ENCODE measurements around the gene UNC5B.

Gene UNC5B

DNA sequence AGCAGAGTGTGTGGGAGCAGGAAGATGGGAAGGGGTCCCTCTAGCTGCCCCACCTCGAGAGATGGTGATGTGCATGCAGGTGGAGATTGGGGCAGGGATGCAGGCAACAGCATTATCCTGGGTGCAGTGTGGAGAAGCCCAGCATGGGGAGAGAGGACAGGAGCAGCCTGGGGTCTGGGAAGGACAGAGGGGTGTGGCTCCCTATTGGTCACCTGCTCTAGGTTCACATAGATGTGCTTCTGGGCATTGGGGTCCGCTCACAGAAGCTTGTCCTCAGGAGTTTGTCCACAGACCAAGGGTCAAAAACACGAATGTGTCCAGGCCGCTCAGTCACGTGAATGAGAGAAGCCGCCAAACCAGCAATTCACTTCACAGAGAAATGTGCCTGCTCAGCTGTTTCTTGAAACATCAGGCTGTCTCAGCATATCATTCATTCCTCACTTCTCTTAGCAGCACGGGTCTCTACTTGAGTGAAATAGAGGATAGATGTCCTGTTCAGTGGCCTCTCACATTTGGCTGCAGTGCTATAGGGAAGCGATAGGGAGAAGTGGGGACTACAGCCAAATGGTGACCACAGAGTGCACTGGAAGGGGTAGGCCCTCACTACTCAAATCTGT, 95.2 kb downstream of the UNC5B start:
- Mint-ChIP-seq H3K4me3 (no peak overlapping the region), H3K4me1 (no peaks in the 10 kb centered on the region), H3K36me3 (ENCODE audit: insufficient read depth) (peaks cover 1% of the 10 kb centered on the region), H3K27ac (ENCODE audit: low read depth) (no peak overlapping the region), H3K9me3 (no peaks in the 10 kb centered on the region), H3K27me3 (peaks cover 36% of the 10 kb centered on the region)
- DNase-seq (ENCODE audit: low spot score in 2 of 2) (no peak), ATAC-seq (replicated peaks; ENCODE audit: extremely low read depth, poor library complexity, severe bottlenecking) (no peak)

DNA sequence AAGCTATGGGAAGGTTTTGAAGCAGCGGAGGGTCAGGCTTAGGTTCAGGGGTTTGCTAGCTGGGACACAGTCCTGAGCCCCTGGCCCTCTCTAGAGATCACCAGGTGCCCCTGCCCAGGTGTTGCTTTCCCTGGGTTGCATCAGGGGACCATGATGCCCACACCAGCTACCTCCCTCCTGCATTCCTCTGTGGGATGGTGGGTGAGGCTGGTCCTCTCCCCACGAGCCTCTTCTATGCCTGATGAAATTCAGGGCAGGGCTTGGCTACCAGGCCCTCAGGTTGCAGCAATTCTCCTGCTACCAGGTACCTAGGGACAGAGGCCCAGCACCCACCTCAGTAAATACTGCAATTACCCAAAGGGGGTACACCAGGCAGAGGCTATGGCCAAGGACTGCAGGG, 95.9 kb downstream of the UNC5B start:
- Mint-ChIP-seq H3K4me3 (no peak overlapping the region), H3K4me1 (no peaks in the 10 kb centered on the region), H3K36me3 (ENCODE audit: insufficient read depth) (peaks cover 1% of the 10 kb centered on the region), H3K27ac (ENCODE audit: low read depth) (no peak overlapping the region), H3K9me3 (no peaks in the 10 kb centered on the region), H3K27me3 (peaks cover 36% of the 10 kb centered on the region)
- DNase-seq (ENCODE audit: low spot score in 2 of 2) = no peak
- no peak for ATAC-seq (replicated peaks; ENCODE audit: extremely low read depth, poor library complexity, severe bottlenecking)

DNA sequence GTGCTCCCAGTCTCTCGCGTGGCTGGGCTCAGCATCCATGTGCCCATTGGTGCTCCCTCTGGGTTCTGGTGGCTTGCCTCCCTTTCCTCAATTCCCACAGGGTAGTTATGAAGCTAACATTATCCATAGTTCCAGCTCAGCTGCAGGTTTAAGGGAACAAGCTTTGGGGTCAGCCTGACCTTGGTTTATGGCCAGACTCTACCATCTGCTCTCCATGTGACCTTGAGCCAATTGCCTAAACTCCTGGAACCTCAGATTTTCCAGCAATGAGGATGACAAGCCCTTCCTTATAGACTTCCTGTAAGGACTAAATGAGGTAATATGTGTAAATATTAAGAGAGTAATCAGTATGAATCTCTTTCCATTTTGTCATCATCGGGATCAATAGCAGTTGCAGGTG, 96.6 kb downstream of the UNC5B start:
- no peak for ATAC-seq (replicated peaks; ENCODE audit: extremely low read depth, poor library complexity, severe bottlenecking)
- no peaks in the 10 kb centered on the region for H3K4me1 Mint-ChIP-seq
- H3K9me3 Mint-ChIP-seq = no peaks in the 10 kb centered on the region
- H3K27ac Mint-ChIP-seq (ENCODE audit: low read depth) = no peak overlapping the region
- peaks cover 1% of the 10 kb centered on the region for H3K36me3 Mint-ChIP-seq (ENCODE audit: insufficient read depth)
- DNase-seq (ENCODE audit: low spot score in 2 of 2) = no peak
- H3K27me3 Mint-ChIP-seq = peaks cover 36% of the 10 kb centered on the region
- H3K4me3 Mint-ChIP-seq = no peak overlapping the region

DNA sequence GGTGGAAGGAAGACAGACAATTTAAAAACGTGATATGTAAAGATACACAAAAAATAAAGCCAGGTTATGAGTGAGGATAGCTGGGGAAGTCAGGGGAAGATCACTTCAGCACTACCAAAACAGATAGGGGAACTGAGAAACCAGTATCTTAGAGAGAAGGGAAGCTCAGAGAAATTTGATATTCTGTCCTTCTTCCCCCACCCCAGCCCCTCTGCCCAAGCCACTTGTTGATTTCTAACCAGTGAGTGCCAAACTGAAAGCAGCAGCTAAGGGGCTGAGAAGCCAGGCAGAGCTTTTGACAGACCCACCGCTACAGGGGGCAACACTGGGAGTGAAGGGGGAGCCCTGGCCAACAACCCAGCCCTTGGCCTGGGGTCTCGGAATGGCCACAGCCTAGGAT, 97.5 kb downstream of the UNC5B start:
- no peak overlapping the region for H3K27ac Mint-ChIP-seq (ENCODE audit: low read depth)
- peaks cover 1% of the 10 kb centered on the region for H3K36me3 Mint-ChIP-seq (ENCODE audit: insufficient read depth)
- H3K4me1 Mint-ChIP-seq = no peaks in the 10 kb centered on the region
- ATAC-seq (replicated peaks; ENCODE audit: extremely low read depth, poor library complexity, severe bottlenecking) (no peak), DNase-seq (ENCODE audit: low spot score in 2 of 2) (no peak)
- H3K9me3 Mint-ChIP-seq = no peaks in the 10 kb centered on the region
- H3K27me3 Mint-ChIP-seq = peaks cover 33% of the 10 kb centered on the region
- H3K4me3 Mint-ChIP-seq = no peak overlapping the region

DNA sequence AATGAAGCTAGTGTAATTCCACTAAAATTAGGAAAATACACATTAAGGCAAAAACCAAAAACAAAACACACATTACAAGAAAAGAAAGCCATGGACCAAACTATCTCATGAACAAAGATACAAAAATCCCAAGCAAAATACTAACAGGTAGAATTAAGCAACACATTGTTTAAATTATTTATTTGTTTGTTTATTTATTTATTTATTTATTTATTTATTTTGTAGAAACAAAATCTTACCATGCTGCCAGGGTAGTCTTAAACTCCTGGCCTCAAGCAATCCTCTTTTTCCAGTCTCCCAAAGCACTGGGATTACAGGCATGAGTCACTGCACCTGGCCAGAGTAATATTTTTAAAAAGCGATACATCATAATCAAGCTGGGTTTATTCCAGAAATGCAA, 99.8 kb downstream of the UNC5B start:
- Mint-ChIP-seq H3K27ac (ENCODE audit: low read depth) (no peak overlapping the region), H3K27me3 (peaks cover 33% of the 10 kb centered on the region), H3K4me1 (no peaks in the 10 kb centered on the region), H3K9me3 (no peaks in the 10 kb centered on the region), H3K4me3 (no peak overlapping the region), H3K36me3 (ENCODE audit: insufficient read depth) (peaks cover 1% of the 10 kb centered on the region)
- DNase-seq (ENCODE audit: low spot score in 2 of 2) (no peak), ATAC-seq (replicated peaks; ENCODE audit: extremely low read depth, poor library complexity, severe bottlenecking) (no peak)

DNA sequence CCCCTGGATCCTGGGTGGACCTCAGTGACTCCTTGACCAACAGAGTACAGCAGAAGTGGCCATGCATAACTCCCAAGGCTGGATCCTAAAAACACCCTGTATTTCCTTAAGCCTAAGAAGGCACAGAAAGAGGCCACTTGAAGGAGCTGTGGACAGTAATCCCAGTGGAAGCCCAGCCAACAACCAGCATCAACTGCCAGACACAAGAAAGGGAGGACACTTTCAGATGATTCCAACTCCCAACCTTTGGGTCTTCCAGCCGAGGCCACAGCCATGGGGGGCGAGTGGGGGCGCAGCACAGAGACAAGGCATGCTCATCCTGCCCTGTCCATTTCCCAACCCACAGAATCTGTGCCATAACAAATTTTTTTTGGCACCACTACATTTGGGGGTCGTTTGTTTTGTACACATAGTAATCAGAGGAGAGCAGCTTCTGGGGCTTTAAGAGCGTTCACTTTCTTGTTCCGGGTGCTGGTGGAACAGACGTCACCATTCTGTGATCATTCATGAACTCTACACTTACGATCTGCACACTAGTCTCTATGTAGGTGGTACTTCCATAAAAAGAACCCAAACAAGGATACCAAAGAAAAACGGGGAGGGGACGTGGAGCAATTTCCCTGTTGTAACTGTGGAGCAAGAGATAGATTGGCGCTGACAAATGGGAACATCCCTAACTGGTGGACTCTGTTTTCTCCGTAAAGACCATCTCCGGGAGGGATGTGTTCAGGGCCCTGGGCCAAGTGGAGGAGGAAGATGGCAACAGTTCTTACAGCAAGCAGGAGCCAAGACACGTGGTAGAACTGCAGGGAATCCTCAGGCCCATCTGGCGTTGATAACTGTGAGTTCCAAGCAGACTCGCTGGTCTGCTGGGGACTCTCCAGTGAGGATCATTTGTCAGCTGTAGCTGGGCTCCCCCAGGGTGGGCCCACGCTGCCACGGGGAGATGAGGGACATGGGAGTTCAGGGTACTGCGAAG, 100.7 kb downstream of the UNC5B start:
- H3K27me3 Mint-ChIP-seq = peaks cover 33% of the 10 kb centered on the region
- DNase-seq (ENCODE audit: low spot score in 2 of 2) = no peak
- no peak overlapping the region for H3K4me3 Mint-ChIP-seq
- peaks cover 1% of the 10 kb centered on the region for H3K36me3 Mint-ChIP-seq (ENCODE audit: insufficient read depth)
- H3K9me3 Mint-ChIP-seq = no peaks in the 10 kb centered on the region
- no peaks in the 10 kb centered on the region for H3K4me1 Mint-ChIP-seq
- no peak overlapping the region for H3K27ac Mint-ChIP-seq (ENCODE audit: low read depth)
- ATAC-seq (replicated peaks; ENCODE audit: extremely low read depth, poor library complexity, severe bottlenecking) = no peak

DNA sequence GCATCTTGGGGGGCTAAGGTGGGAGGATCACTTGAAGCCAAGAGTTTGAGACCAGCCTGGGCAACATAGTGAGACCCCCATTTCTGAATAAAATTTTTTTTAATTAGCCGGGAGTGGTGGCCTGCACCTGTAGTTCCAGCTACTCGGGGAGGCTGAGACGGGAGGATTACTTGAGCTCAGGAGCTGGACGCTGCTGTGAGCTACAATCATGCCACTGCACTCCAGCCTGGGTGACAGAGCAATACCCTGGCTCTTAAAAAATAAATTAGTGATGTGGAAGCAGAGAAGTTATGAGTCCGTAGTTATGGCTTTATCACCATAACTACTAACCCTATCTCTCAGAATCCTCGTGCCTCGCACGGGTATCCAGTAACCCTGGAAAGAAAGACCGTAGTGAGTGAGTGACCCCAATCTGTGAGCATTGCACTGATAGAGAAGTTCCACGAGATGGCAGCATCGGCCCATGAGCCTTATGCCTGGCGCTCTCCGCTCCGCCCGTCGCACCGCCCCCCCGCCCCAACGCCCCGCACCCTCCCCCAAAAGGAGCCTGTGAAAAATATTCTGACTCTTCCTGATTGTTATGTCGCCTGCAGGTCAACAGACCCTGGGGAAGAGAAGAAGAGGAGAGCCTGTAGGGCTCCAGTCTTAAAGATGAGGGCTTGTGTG, 101.8 kb downstream of the UNC5B start:
- peaks cover 1% of the 10 kb centered on the region for H3K36me3 Mint-ChIP-seq (ENCODE audit: insufficient read depth)
- H3K27me3 Mint-ChIP-seq = peaks cover 33% of the 10 kb centered on the region
- H3K4me3 Mint-ChIP-seq = no peak overlapping the region
- no peaks in the 10 kb centered on the region for H3K9me3 Mint-ChIP-seq
- ATAC-seq (replicated peaks; ENCODE audit: extremely low read depth, poor library complexity, severe bottlenecking) (no peak), DNase-seq (ENCODE audit: low spot score in 2 of 2) (peak in 1 of 2 donors; percentile 32)
- peaks cover 4% of the 10 kb centered on the region for H3K4me1 Mint-ChIP-seq
- no peak overlapping the region for H3K27ac Mint-ChIP-seq (ENCODE audit: low read depth)

DNA sequence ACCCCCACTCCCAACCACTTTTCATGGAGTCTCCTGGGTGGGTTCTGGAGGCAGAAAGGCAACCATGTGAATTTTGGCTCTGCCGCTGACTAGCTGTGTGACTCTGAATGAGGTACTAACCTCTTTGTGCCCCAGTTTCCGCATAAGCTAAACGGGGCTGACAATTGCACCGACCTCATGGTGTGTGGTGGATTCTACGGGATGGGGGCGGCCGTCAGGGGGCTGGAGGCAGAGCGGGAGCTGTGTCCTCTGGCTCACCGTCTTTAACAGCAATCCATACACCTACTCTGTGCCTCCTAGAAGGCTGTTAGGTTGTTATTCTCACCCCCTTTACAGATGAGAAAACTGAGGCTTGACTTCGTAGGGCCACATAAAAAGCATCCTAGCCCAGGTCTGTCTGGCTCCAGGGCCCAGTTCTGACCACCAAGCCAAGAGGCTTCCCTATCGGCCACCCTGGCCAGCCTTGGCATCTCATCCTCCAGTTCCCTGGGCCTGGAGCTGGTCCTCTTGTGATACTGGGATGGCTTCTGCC, 102.4 kb downstream of the UNC5B start:
- H3K4me1 Mint-ChIP-seq = peaks cover 9% of the 10 kb centered on the region
- H3K36me3 Mint-ChIP-seq (ENCODE audit: insufficient read depth) = peaks cover 4% of the 10 kb centered on the region
- no peak overlapping the region for H3K4me3 Mint-ChIP-seq
- H3K9me3 Mint-ChIP-seq = no peaks in the 10 kb centered on the region
- DNase-seq (ENCODE audit: low spot score in 2 of 2) (no peak), ATAC-seq (replicated peaks; ENCODE audit: extremely low read depth, poor library complexity, severe bottlenecking) (no peak)
- peaks cover 29% of the 10 kb centered on the region for H3K27me3 Mint-ChIP-seq
- no peak overlapping the region for H3K27ac Mint-ChIP-seq (ENCODE audit: low read depth)

DNA sequence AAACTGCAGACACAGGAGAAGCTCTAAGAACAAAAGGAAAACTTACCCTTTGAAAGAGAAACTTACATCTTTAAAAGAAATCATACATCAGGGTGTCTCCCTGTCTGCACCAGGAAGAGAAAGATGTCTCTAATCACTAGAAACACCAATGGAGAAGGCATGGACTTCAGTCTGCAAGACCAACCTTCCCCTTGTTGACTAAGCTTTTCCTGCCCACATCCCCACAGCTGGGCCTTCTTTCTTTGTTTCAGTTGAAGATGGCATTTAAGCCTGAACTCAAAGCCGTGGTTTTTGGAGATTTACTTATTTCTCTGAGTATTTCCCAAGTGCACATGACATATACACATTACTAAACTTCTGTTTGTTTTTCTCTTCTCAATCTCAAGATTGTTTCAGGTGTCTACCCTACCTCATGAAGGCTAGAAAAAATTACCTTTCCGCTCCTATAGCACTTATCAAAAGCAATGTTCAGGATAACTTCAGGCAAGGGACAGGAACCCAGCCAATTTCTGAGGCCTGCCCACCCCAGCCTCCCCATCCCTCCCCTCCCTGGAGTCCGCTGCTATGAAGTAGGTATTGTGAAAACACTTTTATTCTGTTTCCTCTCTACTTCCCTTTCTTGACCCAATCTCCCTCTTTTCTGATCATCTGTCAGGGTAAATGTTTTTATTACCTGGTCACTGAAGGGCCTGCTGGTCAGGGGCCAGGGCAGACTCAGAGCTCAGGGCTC, 103.9 kb downstream of the UNC5B start:
- Mint-ChIP-seq H3K4me3 (no peak overlapping the region), H3K4me1 (peaks cover 17% of the 10 kb centered on the region), H3K27me3 (peaks cover 15% of the 10 kb centered on the region), H3K9me3 (no peaks in the 10 kb centered on the region), H3K36me3 (ENCODE audit: insufficient read depth) (peaks cover 3% of the 10 kb centered on the region), H3K27ac (ENCODE audit: low read depth) (peak overlapping the region; percentile 65)
- no peak for DNase-seq (ENCODE audit: low spot score in 2 of 2)
- no peak for ATAC-seq (replicated peaks; ENCODE audit: extremely low read depth, poor library complexity, severe bottlenecking)

DNA sequence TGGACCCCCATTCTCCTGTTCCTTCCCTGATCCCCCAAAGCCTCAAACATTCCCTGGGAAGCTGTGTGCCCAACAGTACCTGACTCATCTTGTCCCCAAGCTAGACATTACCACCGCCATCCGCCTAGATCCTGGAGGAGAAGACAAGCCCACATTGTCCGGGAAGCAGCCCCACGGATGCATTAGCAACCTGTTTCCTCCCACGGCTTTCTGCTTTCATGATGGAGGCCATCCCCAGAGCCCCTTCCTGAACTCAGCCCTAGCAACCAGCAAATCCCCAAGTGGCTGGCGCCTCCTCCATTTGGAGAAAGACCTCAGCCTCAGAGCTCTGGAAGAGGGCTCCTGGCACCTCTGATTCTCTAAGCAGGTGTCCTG, 104.4 kb downstream of the UNC5B start:
- Mint-ChIP-seq H3K4me1 (peaks cover 17% of the 10 kb centered on the region), H3K9me3 (no peaks in the 10 kb centered on the region), H3K27ac (ENCODE audit: low read depth) (peak overlapping the region; percentile 65), H3K36me3 (ENCODE audit: insufficient read depth) (peaks cover 3% of the 10 kb centered on the region), H3K4me3 (no peak overlapping the region), H3K27me3 (peaks cover 15% of the 10 kb centered on the region)
- DNase-seq (ENCODE audit: low spot score in 2 of 2) (no peak), ATAC-seq (replicated peaks; ENCODE audit: extremely low read depth, poor library complexity, severe bottlenecking) (no peak)

DNA sequence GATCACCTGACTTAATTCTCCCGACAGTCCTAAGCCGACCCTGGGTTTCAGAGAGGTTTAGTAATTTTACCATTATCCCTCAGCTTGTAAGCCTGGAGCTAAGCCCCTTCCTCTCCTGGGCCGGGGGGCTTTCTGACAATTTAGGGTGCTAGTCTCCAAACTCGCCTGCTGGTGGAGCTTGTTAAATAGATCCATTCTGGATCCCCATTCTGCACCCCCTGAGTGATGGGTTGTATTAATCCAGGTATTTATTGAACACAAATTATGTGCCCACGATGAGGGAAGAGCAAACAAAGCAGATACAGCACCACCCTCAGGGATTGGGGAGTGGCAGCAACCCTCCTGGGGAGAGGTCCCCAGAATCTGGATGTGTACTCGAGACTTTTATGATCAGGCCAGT, 105.4 kb downstream of the UNC5B start:
- H3K4me3 Mint-ChIP-seq = peak overlapping the region; percentile 13
- DNase-seq (ENCODE audit: low spot score in 2 of 2) = no peak
- no peaks in the 10 kb centered on the region for H3K9me3 Mint-ChIP-seq
- H3K36me3 Mint-ChIP-seq (ENCODE audit: insufficient read depth) = peaks cover 3% of the 10 kb centered on the region
- H3K4me1 Mint-ChIP-seq = peaks cover 23% of the 10 kb centered on the region
- no peak overlapping the region for H3K27ac Mint-ChIP-seq (ENCODE audit: low read depth)
- no peak for ATAC-seq (replicated peaks; ENCODE audit: extremely low read depth, poor library complexity, severe bottlenecking)
- peaks cover 12% of the 10 kb centered on the region for H3K27me3 Mint-ChIP-seq

Measured in central memory CD8-positive, alpha-beta T cell (primary cell).